Measurements from ENCODE around the gene NINL.
"Not testable (repeated sequence)": the region's sequence is repeated elsewhere in the genome, so short reads cannot be mapped to it uniquely, and the experiment has no call there.

GRCh38 chr20:25602914-25603309, 17.6 kb upstream of the NINL start:
- TF ChIP-seq JUND (IDR thresholded peaks at IDR 0.05) = peak; percentile 21 to 52
- not testable (repeated sequence) for TF ChIP-seq CTCF (IDR thresholded peaks at IDR 0.05; ENCODE audit: low read depth, low read length, missing input control); ATF3 (IDR thresholded peaks at IDR 0.05); RAD21 (IDR thresholded peaks at IDR 0.05); TAF1 (conservative IDR thresholded peaks at IDR 0.05); REST (IDR thresholded peaks at IDR 0.05); GABPA (IDR thresholded peaks at IDR 0.05 in 1 of 2, conservative IDR thresholded peaks at IDR 0.05 in 1 of 2)
- peak; percentile 39 for TF ChIP-seq MAX (IDR thresholded peaks at IDR 0.05)
- TF ChIP-seq ZBTB33 (IDR thresholded peaks at IDR 0.05) = peak; percentile 39

Data from liver (tissue), 3 donors.